Central memory CD4-positive, alpha-beta T cell (primary cell): ENCODE data around the gene AKT1.

Source experiments
- DNase-seq: peaks from one replicate; pipeline ENCODE4 v3.0.0; 2022

Gene AKT1

DNA sequence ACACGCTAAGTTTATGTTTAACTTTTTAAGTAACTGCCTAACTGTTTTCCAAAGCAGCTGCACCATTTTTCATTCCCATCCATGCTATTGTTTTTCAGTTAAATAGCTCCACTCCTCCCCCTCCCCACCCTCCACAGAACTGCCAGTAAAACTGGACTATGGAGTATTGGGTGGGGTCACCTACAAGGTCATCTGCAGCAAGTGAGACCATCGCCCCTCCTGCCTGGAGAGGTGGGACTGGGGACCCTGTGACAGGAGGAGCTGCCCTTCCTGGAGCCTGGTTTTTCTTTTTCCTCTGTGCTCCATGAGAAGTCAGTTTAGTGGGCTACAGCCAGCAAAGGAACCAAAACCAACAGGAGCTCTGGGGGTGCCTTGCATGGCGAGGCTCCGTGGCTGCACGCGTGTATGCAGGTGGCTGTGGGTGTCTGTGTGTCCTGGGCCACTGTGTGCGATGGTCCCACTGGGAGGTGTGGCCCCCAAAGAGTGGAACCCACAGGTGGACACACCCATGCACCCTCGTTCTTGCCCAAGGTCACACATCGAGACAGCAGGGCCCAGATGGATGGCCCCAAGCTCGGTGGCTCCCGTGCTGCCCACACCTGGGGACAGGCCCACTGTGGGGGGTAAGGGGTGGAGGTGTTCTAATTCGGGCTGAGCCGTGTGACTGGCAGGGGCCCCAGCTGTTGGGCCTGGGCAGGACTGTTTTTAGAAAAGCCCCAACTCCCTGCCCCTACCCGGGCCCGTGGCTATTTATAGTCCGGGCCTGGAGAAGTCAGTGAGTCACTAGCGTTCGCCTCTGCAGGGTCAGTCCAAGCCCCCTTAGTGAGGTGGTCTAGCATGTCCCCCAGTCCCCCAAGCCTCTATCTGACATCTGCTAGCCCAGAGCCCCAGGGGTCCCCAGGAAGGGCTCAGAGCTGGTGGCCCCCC lies 73.8 kb downstream of the AKT1 start:
- DNase-seq = no peak
